Measurements from ENCODE around the gene TBC1D23.

The TBC1D23 gene

GRCh38 chr3:100354850-100355249 is 94.1 kb downstream of the TBC1D23 start:
- DNase-seq = no peak

GRCh38 chr3:100358413-100358812 is 97.6 kb downstream of the TBC1D23 start:
- DNase-seq = no peak

- DNase-seq = no peak
Observed at GRCh38 chr3:100359035-100359434, 98.2 kb downstream of the TBC1D23 start.

- DNase-seq = no peak
Observed at GRCh38 chr3:100360757-100361496, 100.1 kb downstream of the TBC1D23 start.

GRCh38 chr3:100361897-100362296 is 101.1 kb downstream of the TBC1D23 start:
- no peak for DNase-seq

- DNase-seq = no peak
Observed at GRCh38 chr3:100364421-100364820, 103.6 kb downstream of the TBC1D23 start.

- no peak for DNase-seq
Observed at GRCh38 chr3:100366424-100366823, 105.6 kb downstream of the TBC1D23 start.

- DNase-seq = no peak
Observed at GRCh38 chr3:100368441-100368840, 107.6 kb downstream of the TBC1D23 start.

- DNase-seq = no peak
Observed at GRCh38 chr3:100370756-100371155, 110.0 kb downstream of the TBC1D23 start.

GRCh38 chr3:100374521-100374920 is 113.7 kb downstream of the TBC1D23 start:
- DNase-seq = no peak

Measured in activated CD4-positive, alpha-beta T cell treated with anti-CD3 and anti-CD28 coated beads for 48 hours (primary cell).